KBM-7 (cell line): ENCODE results near the gene TBC1D22B.

Experiments used
- DNase-seq: peaks from one replicate; pipeline ENCODE4 v3.0.0-alpha.2; 2015
- in situ Hi-C: fragments of 300-500 bp; cut with MboI; formaldehyde crosslinking; loops from 2 replicates; pipeline ENCODE4 v1.14.3; 2020; ENCODE audit warnings: low sequenced_read_pairs, low pct_unique_long_range_greater_than_20kb, mixed read lengths

TBC1D22B gene

DNA sequence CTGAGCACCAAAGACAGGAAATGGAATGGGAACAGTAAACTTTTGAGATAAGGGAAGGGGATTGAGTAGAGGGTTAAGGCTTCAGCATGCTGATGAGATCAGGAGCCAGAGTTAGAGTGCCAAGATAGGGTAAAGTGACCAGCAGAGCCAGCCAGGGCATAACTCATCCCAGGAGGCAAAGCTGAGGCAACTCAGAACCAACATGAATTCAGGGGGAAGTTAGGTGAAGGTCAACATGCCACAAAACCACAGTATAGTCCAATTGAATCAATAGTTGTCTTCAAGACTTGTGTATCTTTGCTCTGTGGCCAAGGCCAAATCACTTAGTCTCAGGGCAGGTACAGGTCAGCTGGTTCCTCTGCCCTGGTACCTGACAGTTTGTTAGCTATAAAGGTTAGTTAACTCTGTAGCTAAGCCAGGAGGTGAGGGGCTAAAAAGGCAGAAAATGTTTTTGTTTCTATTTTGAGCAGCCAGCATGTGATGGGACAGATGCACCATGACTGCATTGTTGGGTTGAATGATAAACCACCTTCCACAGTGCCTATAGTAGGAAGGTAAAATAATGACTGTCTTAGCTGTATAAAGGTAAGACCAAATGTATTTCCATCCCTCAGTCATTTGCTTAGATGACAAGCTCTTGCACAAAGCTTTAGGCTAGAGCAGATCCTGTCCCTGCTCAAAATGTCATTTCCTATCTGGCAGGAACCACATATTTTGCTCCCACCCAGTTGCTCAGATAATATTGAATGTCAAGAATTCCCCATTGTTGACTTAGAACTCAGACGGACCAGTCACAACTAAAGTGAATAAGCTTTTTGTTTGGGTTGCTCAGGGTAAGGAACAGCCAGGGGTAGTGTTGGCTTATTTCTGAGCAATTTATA, 112.0 kb downstream of the TBC1D22B start:
- DNase-seq: no peak
- in situ Hi-C loops: no loop called here

DNA sequence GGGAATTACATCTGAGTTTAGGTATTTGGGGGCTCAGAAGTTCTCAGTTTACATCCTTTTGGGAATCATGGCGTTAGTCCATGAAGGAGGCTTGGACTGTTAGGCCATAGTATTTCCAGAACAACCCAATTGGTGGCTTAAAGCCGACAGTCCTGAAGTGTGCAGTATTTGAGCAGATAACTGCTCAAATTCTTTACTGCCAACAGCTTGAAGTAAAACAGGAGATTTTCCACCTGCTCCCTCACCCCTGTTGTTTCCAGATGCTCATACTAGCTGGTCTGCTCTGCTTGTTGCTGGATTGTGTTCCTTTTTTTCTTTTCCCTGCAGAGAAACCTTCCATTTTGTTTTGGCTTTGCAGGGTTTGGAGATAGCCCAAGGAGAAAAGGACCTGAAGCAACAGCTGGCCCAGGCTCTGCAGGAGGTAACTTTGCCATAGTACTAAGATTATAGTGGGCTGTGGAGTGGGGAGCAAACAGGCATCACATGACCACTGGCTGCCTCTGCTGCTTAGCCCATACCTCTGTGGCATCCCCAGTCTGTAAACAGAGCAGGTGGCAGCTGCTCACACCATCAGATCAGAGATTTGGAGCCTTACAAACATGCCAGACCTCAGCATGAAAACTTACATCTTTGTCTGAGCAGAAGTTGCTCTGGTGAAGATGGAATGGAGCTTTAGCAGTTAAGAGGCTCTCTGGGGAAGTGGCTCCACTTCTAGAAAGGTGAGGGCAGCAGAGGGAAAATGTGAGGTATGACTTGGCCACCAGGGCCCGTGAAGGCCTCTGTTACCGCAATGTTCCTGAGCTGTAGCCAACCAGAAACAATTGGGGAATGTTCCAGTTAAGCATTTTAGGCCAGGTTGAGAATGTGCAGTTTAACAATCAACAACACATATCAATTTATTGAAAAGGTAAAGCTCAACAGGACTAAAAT, 113.8 kb downstream of the TBC1D22B start:
- no peak for DNase-seq
- in situ Hi-C loops: no loop called here

DNA sequence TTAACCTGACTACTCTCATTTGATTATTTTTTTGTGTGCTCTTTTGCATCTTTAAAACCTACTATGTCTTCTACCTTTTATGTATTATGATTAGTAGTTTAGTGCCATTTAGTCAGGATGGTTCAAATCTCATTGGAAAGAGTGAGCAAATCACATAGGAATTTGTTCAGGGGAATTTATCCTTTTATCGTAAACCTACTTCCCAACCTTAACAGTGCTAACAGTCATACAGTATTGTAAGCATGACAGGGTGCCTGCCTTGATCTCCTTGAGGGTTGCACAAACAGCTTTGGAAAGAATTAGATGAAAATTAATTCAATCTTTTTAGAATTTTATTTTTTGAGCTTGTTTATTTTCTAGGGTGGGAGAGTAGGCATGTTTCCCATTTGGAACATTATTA, 114.5 kb downstream of the TBC1D22B start:
- DNase-seq: no peak
- in situ Hi-C loops: no loop called here

DNA sequence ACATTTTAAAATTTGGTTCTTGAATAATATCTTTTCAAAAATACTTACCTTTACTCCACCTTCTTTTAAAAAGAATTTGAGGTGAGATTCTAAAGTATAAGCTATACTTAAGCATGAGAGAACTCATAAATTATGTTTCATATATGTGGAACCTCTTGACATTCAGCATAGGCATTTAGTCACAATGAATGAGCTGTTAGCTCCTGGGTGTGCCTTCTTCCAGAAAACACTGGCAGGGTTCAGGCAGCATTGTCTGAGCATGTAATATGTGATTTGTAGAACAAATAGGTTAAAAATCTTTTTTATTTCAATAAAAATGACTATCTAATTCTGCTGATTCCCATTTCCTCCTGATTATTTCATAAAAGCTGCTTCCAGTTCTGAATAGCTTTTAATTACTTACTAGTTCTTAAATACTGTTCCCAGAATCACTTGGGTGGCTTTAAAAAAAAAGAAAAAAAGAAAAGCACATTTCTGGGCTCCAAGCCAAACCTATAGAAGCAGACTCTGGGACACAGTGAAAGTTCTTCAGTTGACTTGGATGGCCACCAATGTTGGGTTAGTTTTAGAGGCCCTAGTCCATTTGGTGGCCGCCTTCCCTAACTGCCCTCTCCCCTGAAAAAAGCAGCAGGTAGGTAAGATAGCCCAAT, 116.4 kb downstream of the TBC1D22B start:
- in situ Hi-C loops: no loop called here
- no peak for DNase-seq

DNA sequence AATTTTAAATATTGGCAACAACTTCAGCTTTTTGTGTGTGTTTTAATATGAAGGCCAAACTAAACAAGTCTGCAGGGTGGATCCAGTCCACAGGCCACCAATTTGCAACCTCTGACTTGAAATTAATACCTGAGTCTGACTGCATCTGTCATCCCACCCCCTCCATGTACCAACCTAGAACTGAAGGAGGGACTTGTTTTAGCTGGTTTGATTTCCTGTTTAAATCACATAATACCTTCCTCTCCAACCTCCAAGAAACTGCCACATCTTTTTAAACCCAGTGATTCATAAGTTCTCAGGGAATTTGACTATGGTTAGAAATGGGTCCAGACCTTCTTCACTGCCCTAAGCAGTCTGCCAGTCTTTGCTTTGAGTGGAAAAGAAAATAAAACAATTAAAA, 117.8 kb downstream of the TBC1D22B start:
- in situ Hi-C loops: no loop called here
- DNase-seq: no peak

DNA sequence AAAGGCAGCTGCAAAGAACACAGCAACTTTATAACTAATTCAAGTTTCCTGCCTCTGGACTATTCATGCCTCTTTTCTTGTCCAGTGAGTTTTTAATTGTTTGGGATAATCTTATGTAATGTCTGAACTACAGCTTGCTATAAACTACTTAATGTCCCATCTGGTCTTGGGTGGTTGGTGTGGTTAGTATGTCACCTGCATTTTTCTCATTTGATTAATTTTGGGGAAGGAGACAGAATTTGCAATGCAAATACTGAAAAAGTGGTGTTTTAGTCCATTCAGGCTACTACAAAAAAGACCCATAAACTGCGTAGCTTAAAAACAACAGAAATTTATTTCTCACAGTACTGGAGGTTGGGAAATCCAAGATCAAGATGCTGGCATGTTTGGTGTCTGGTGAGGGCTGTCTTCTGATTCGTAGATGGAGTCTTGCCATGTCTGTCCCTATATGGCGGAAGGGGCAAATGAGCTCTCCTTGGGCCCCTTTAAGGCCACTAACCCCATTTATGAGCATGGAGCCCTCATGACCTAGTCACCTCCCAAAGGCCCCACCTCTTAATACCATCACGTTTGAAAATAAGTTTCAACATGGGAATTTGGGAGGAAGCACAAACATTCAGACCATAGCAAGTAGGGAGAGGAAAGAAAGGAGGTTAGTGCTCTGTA, 118.6 kb downstream of the TBC1D22B start:
- in situ Hi-C loops: no loop called here
- no peak for DNase-seq

DNA sequence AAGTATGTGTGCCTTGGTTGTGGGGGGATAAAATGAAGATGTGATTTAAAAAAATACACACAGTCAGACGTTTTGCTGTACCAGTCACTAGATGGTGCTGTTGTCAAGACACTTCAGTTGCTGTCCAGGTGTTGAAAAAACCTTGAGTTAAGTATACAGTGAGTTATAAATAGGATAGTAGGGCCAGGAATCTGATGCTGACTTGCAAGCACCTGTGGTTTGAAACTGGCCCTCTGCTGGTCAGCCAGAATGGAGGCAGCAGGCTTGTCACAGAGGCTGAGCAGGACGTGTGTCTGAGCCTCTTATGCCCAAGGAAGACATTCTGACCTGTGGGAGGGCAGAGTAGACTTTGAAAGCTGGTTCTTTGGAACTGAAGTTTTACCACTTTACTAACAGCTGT, 124.0 kb downstream of the TBC1D22B start:
- peak; percentile 57 for DNase-seq
- in situ Hi-C loops: no loop called here
